Measurements from ENCODE around the gene ZIC4. TPM values are rescaled to one million over a fixed set of nuclear protein-coding genes. Genes with fewer than 3 reads are reported as not detected.

The ZIC4 gene
- polyA plus RNA-seq, 3 donors: not detected

DNA sequence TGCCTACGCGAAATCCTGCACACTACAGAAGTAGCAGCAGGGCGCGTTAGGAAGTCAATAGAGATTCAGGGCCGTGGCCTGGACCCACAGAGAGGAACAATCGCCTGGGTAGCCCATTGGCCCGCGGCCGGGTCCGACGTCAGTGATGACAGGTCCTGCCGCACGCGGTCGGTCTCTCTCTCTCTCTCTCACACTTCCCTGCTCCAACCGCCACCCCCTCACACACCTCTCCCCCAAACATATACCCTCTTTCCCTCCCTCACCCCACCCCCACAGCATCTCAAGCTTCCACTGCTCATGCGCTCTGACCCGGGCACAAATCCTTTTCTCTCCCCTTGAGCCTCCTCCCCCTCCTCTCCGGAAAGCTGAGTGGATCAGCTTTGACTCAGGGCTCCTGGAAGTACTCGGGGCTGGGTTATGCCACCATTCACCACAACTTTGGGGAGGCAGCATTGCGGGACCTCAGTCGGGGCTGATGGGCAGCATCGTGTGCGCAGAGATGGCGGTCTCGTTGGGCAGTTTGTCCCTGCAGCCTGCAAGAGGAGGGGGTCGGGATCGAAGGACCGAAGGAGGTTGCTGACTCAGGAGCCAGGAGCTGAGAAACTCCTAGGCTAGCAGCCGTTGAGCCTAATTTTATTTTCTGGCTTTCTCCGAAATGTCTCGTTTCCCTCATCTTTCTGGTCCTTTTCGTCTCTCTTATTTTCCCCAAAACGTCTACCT lies 9.0 kb downstream of the ZIC4 start:
- Histone ChIP-seq H3K4me2 (replicated peaks; ENCODE audit: extremely low read depth, low read length, poor library complexity, severe bottlenecking) (peak overlapping the region; percentile 13), H2AFZ (ENCODE audit: insufficient read depth, low read depth, low read length, poor library complexity, severe bottlenecking) (no peak overlapping the region), H3K27ac (ENCODE audit: low read depth in 1 of 2, low read length in 2 of 2) (no peak overlapping the region), H3K9me3 (replicated peaks in 1 of 2; ENCODE audit: control insufficient read depth in 1 of 2, insufficient read depth in 1 of 2, low read length in 2 of 2) (peaks cover 13 to 84% of the 10 kb centered on the region in 2 donors), H4K20me1 (ENCODE audit: insufficient read depth, low read length) (no peaks in the 10 kb centered on the region), H3K27me3 (ENCODE audit: control insufficient read depth in 2 of 2, insufficient read depth in 2 of 2, low read length in 2 of 2) (peaks cover 71 to 100% of the 10 kb centered on the region in 2 donors), H3K36me3 (replicated peaks in 1 of 2; ENCODE audit: control insufficient read depth in 1 of 2, insufficient read depth in 2 of 2, low read length in 2 of 2) (no peaks in the 10 kb centered on the region), H3K9ac (ENCODE audit: insufficient read depth, low read length, poor library complexity, severe bottlenecking) (no peak overlapping the region), H3K4me3 (replicated peaks in 1 of 3; ENCODE audit: low read depth in 2 of 3, low read length in 3 of 3) (no peak overlapping the region), H3K4me1 (ENCODE audit: control insufficient read depth in 1 of 2, insufficient read depth in 2 of 2, low read length in 2 of 2) (no peaks in the 10 kb centered on the region), H3K79me2 (ENCODE audit: insufficient read depth, low read length) (no peaks in the 10 kb centered on the region)
- Mint-ChIP-seq H3K4me1 (peaks cover 9% of the 10 kb centered on the region), H3K27me3 (ENCODE audit: low read depth in 3 of 3) (peaks cover 93 to 95% (median 95%) of the 10 kb centered on the region in 3 donors), H3K9me3 (peaks cover 19 to 72% (median 63%) of the 10 kb centered on the region in 7 donors), H3K27ac (no peak overlapping the region), H3K36me3 (peaks cover 12 to 13% of the 10 kb centered on the region in 2 donors), H3K4me3 (peak overlapping the region in 1 of 2 donors; percentile 86)
- TF ChIP-seq, protein P1, sequence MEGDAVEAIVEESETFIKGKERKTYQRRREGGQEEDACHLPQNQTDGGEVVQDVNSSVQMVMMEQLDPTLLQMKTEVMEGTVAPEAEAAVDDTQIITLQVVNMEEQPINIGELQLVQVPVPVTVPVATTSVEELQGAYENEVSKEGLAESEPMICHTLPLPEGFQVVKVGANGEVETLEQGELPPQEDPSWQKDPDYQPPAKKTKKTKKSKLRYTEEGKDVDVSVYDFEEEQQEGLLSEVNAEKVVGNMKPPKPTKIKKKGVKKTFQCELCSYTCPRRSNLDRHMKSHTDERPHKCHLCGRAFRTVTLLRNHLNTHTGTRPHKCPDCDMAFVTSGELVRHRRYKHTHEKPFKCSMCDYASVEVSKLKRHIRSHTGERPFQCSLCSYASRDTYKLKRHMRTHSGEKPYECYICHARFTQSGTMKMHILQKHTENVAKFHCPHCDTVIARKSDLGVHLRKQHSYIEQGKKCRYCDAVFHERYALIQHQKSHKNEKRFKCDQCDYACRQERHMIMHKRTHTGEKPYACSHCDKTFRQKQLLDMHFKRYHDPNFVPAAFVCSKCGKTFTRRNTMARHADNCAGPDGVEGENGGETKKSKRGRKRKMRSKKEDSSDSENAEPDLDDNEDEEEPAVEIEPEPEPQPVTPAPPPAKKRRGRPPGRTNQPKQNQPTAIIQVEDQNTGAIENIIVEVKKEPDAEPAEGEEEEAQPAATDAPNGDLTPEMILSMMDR (IDR thresholded peaks at IDR 0.05): no peak
- WGBS (ENCODE audit: insufficient coverage): 6% methylated on average over 32 of the region's 34 CpGs
- intact Hi-C loops (cut with micrococcal nuclease): no loop called here
- no peak for DNase-seq

DNA sequence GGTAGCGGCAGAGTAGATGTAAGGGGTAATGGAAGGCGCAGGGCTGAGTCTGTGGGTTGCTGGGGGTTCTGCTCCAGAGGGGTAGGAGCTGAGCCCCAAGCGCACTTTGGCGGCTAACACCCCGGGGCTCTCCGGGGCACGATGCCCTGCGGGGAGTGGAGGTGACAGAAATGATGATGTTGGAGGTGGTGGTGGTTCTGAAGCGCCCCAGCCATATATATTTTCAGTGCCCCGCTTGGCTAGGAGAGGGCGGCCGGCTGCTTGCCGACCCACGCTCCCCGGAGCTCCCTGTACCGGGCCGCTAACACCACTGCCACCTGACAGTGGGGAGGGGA lies 9.7 kb downstream of the ZIC4 start:
- Mint-ChIP-seq H3K4me1 (peaks cover 9% of the 10 kb centered on the region), H3K4me3 (peak overlapping the region in 1 of 2 donors; percentile 86), H3K27me3 (ENCODE audit: low read depth in 3 of 3) (peaks cover 95 to 99% (median 96%) of the 10 kb centered on the region in 3 donors), H3K36me3 (peaks cover 12 to 13% of the 10 kb centered on the region in 2 donors), H3K27ac (no peak overlapping the region), H3K9me3 (peaks cover 19 to 79% (median 67%) of the 10 kb centered on the region in 7 donors)
- Histone ChIP-seq H3K4me1 (ENCODE audit: control insufficient read depth in 1 of 2, insufficient read depth in 2 of 2, low read length in 2 of 2) (no peaks in the 10 kb centered on the region), H3K27ac (ENCODE audit: low read depth in 1 of 2, low read length in 2 of 2) (no peak overlapping the region), H2AFZ (ENCODE audit: insufficient read depth, low read depth, low read length, poor library complexity, severe bottlenecking) (no peak overlapping the region), H3K79me2 (ENCODE audit: insufficient read depth, low read length) (no peaks in the 10 kb centered on the region), H3K9me3 (replicated peaks in 1 of 2; ENCODE audit: control insufficient read depth in 1 of 2, insufficient read depth in 1 of 2, low read length in 2 of 2) (peaks cover 18 to 86% of the 10 kb centered on the region in 2 donors), H3K4me3 (replicated peaks in 1 of 3; ENCODE audit: low read depth in 2 of 3, low read length in 3 of 3) (no peak overlapping the region), H3K4me2 (replicated peaks; ENCODE audit: extremely low read depth, low read length, poor library complexity, severe bottlenecking) (no peak overlapping the region), H3K27me3 (ENCODE audit: control insufficient read depth in 2 of 2, insufficient read depth in 2 of 2, low read length in 2 of 2) (peaks cover 74 to 100% of the 10 kb centered on the region in 2 donors), H3K36me3 (replicated peaks in 1 of 2; ENCODE audit: control insufficient read depth in 1 of 2, insufficient read depth in 2 of 2, low read length in 2 of 2) (no peaks in the 10 kb centered on the region), H4K20me1 (ENCODE audit: insufficient read depth, low read length) (no peaks in the 10 kb centered on the region), H3K9ac (ENCODE audit: insufficient read depth, low read length, poor library complexity, severe bottlenecking) (no peak overlapping the region)
- intact Hi-C loops (cut with micrococcal nuclease): no loop called here
- TF ChIP-seq, protein P1 (IDR thresholded peaks at IDR 0.05): no peak
- no peak for DNase-seq
- WGBS (ENCODE audit: insufficient coverage): 15% methylated on average over 6 of the region's 17 CpGs

Data from CD14-positive monocyte (primary cell).